Suprapubic skin (tissue), 4 donors: Measurements from ENCODE around the gene MPLKIP. TPM values are rescaled to one million over a fixed set of nuclear protein-coding genes. Genes with fewer than 3 reads are reported as not detected.
"Not testable (repeated sequence)": the region's sequence is repeated elsewhere in the genome, so short reads cannot be mapped to it uniquely, and the experiment has no call there.

Experiments
- DNase-seq, 2 donors: peaks; one replicate each; pipeline ENCODE4 v3.0.0-alpha.2; 2019; ENCODE audit warnings: low spot score in 2 of 2
- H3K27ac ChIP-seq: fragments of 200-600 bp; sonication (generic); one replicate; pipeline ENCODE4 v1.5.1; 2019
- H3K27me3 ChIP-seq: fragments of 200-600 bp; sonication (generic); one replicate; pipeline ENCODE4 v1.5.1; 2019
- H3K36me3 ChIP-seq: fragments of 200-600 bp; sonication (generic); one replicate; pipeline ENCODE4 v1.5.1; 2019
- H3K4me1 ChIP-seq: fragments of 200-600 bp; sonication (generic); one replicate; pipeline ENCODE4 v1.5.1; 2019
- H3K4me3 ChIP-seq: fragments of 200-600 bp; sonication (generic); one replicate; pipeline ENCODE4 v1.5.1; 2019; ENCODE audit warnings: mild to moderate bottlenecking
- H3K9me3 ChIP-seq: fragments of 200-600 bp; sonication (generic); one replicate; pipeline ENCODE4 v1.5.1; 2019
- EP300 ChIP-seq: sonication (generic); formaldehyde crosslinking; IDR thresholded peaks from one replicate; pipeline ENCODE4 v1.6.1; 2017; ENCODE audit warnings: antibody characterized with exemption
- POLR2A ChIP-seq, 2 donors: fragments of 450-650 bp; IDR thresholded peaks; one replicate each; pipeline ENCODE4 v1.6.1; 2017; ENCODE audit warnings: antibody characterized with exemption in 2 of 2, mild to moderate bottlenecking in 2 of 2, moderate library complexity in 2 of 2
- POLR2AphosphoS5 ChIP-seq, 3 donors: sonication (generic); formaldehyde crosslinking; IDR thresholded peaks; one replicate each; pipeline ENCODE4 v1.6.1; 2017; ENCODE audit warnings: antibody characterized with exemption in 3 of 3
- WGBS: methylation state at CpG from one replicate; pipeline ENCODE4 v1.1.5; 2018; 5-methylcytosine and 5-hydroxymethylcytosine counted together
- total RNA-seq, 4 donors: library from RNA; depleted of rRNA; stranded (reverse); fragments of >200 nt; gene quantifications; one replicate each; pipeline ENCODE4 v1.1.0, GENCODE V29; 2016
- TF ChIP-seq, protein P1 (sequence below), 2 donors: fragments of 200-600 bp in 1 of 2; fragments of 450-650 bp in 1 of 2; sonication (generic) in 1 of 2; IDR thresholded peaks; one replicate each; pipeline ENCODE4 v1.5.1; 2016 to 2019; ENCODE audit warnings: antibody characterized with exemption in 2 of 2, mild to moderate bottlenecking in 1 of 2, moderate library complexity in 1 of 2

The MPLKIP gene
- total RNA-seq = 10 to 100 TPM; 24.7 to 44.8 (median 29.9) TPM

- WGBS = under 1% methylated on average over 44 of the region's 75 CpGs
Observed at GRCh38 chr7:40134428-40135316, at the start of gene MPLKIP, which contains the start of gene SUGCT. TSS of gene MPLKIP (minus strand) at chr7:40134622. CDS start at chr7:40134567, 55 bp downstream. TSS of gene SUGCT (plus strand) at chr7:40135005.

DNA sequence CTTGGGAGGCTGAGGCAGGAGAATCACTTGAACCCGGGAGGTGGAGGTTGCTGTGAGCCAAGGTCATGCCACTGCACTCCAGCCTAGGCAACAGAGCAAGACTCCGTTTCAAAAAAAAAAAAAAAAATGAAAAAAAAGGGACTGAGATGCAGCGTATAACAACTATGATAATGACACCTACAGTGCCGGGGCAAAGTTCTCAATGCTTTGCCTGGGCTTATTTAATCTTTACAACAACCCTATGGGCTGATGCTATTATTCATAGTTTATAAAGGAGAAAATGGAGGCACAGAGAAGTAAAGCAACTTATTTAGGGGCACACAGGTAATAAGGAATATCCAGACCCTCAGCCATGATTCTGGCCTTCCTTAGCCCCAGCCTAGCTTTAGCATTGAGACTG, 48.0 kb upstream of the MPLKIP start:
- WGBS = 89% methylated on average over 4 of the region's 4 CpGs
- TF ChIP-seq POLR2A (IDR thresholded peaks at IDR 0.05) (no peak), EP300 (no peak), POLR2AphosphoS5 (IDR thresholded peaks at IDR 0.05) (no peak)
- TF ChIP-seq, protein P1, sequence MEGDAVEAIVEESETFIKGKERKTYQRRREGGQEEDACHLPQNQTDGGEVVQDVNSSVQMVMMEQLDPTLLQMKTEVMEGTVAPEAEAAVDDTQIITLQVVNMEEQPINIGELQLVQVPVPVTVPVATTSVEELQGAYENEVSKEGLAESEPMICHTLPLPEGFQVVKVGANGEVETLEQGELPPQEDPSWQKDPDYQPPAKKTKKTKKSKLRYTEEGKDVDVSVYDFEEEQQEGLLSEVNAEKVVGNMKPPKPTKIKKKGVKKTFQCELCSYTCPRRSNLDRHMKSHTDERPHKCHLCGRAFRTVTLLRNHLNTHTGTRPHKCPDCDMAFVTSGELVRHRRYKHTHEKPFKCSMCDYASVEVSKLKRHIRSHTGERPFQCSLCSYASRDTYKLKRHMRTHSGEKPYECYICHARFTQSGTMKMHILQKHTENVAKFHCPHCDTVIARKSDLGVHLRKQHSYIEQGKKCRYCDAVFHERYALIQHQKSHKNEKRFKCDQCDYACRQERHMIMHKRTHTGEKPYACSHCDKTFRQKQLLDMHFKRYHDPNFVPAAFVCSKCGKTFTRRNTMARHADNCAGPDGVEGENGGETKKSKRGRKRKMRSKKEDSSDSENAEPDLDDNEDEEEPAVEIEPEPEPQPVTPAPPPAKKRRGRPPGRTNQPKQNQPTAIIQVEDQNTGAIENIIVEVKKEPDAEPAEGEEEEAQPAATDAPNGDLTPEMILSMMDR (IDR thresholded peaks at IDR 0.05) = no peak

More at GRCh38 chr7:40134428-40135316, at the start of gene MPLKIP, which contains the start of gene SUGCT:
- Histone ChIP-seq H3K27ac (peak within 1 kb of the TSS; percentile 95), H3K9me3 (no peaks in the 10 kb centered on the region), H3K4me3 (peak within 1 kb of the TSS; percentile 97), H3K4me1 (peaks cover 33% of the 10 kb centered on the region), H3K27me3 (no peaks in the 10 kb centered on the region), H3K36me3 (no peaks in the 10 kb centered on the region)
- DNase-seq = peak; percentile 92 to 95
- TF ChIP-seq POLR2A (IDR thresholded peaks at IDR 0.05) (peak in 1 of 2 donors; percentile 45), POLR2AphosphoS5 (IDR thresholded peaks at IDR 0.05) (peak in 2 of 3 donors; percentile 50 to 97), EP300 (no peak)
- TF ChIP-seq, protein P1 (IDR thresholded peaks at IDR 0.05) = peak; percentile 94 to 100

DNA sequence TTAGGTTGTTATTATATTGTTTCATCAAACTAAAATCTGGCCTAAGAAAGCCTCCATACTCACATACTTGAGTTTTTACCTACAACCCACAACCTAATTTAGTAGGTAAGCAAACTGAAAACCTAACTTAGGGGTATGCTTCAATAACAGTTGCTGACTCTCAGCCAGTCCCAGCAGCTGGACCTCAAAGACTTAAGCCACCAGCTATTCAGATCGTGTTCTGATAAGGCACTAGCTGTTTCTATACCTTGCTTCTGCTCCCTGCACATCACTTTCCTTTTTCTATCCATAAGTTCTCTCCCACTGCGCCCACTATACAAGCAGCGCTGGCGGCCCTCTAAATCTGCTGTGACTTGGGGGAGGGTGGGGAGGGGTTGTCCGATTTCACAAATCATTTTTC, 42.6 kb upstream of the MPLKIP start:
- no peaks in the 10 kb centered on the region for H3K36me3 ChIP-seq

More for the DNA sequence above, 48.0 kb upstream of the MPLKIP start:
- Histone ChIP-seq H3K4me1 (no peaks in the 10 kb centered on the region), H3K36me3 (no peaks in the 10 kb centered on the region), H3K9me3 (no peaks in the 10 kb centered on the region), H3K4me3 (no peak overlapping the region), H3K27me3 (no peaks in the 10 kb centered on the region), H3K27ac (no peak overlapping the region)
- no peak for DNase-seq

GRCh38 chr7:40175725-40176510, 41.5 kb upstream of the MPLKIP start:
- H3K36me3 ChIP-seq = no peaks in the 10 kb centered on the region
- 92% methylated on average over 9 of the region's 9 CpGs for WGBS
- no peak for DNase-seq
- no peak overlapping the region for H3K27ac ChIP-seq
- TF ChIP-seq, protein P1 (IDR thresholded peaks at IDR 0.05) = no peak
- TF ChIP-seq POLR2AphosphoS5 (IDR thresholded peaks at IDR 0.05) = no peak
- no peak for TF ChIP-seq EP300
- no peak for TF ChIP-seq POLR2A (IDR thresholded peaks at IDR 0.05)
- no peaks in the 10 kb centered on the region for H3K4me1 ChIP-seq
- H3K27me3 ChIP-seq = no peaks in the 10 kb centered on the region
- no peaks in the 10 kb centered on the region for H3K9me3 ChIP-seq
- no peak overlapping the region for H3K4me3 ChIP-seq

More for the DNA sequence above, 42.6 kb upstream of the MPLKIP start:
- Histone ChIP-seq H3K9me3 (no peaks in the 10 kb centered on the region), H3K27me3 (no peaks in the 10 kb centered on the region), H3K27ac (no peak overlapping the region), H3K4me3 (no peak overlapping the region), H3K4me1 (no peaks in the 10 kb centered on the region)
- WGBS = 90% methylated on average over 5 of the region's 5 CpGs
- no peak for DNase-seq
- TF ChIP-seq POLR2AphosphoS5 (IDR thresholded peaks at IDR 0.05) = no peak
- TF ChIP-seq, protein P1 (IDR thresholded peaks at IDR 0.05) = no peak
- TF ChIP-seq EP300 = no peak
- no peak for TF ChIP-seq POLR2A (IDR thresholded peaks at IDR 0.05)

- not testable (repeated sequence) for H3K27ac ChIP-seq, H3K36me3 ChIP-seq, H3K27me3 ChIP-seq, H3K4me3 ChIP-seq, H3K9me3 ChIP-seq, H3K4me1 ChIP-seq, DNase-seq
- WGBS = 92% methylated on average over 6 of the region's 6 CpGs
Observed at GRCh38 chr7:40175256-40175655, 40.8 kb upstream of the MPLKIP start.

- not testable (repeated sequence) for H3K36me3 ChIP-seq, DNase-seq, H3K27ac ChIP-seq, H3K4me1 ChIP-seq, H3K27me3 ChIP-seq, H3K4me3 ChIP-seq, H3K9me3 ChIP-seq
- 94% methylated on average over 13 of the region's 13 CpGs for WGBS
Observed at GRCh38 chr7:40173121-40173520, 38.7 kb upstream of the MPLKIP start.

GRCh38 chr7:40168266-40168665, 33.8 kb upstream of the MPLKIP start:
- H3K36me3 ChIP-seq = not testable (repeated sequence)
- 100% methylated on average over 3 of the region's 3 CpGs for WGBS

More at GRCh38 chr7:40168266-40168665, 33.8 kb upstream of the MPLKIP start:
- not testable (repeated sequence) for H3K9me3 ChIP-seq, H3K27ac ChIP-seq, H3K4me3 ChIP-seq, DNase-seq, H3K27me3 ChIP-seq, H3K4me1 ChIP-seq
